Measurements from ENCODE around the gene PRR33.

DNA sequence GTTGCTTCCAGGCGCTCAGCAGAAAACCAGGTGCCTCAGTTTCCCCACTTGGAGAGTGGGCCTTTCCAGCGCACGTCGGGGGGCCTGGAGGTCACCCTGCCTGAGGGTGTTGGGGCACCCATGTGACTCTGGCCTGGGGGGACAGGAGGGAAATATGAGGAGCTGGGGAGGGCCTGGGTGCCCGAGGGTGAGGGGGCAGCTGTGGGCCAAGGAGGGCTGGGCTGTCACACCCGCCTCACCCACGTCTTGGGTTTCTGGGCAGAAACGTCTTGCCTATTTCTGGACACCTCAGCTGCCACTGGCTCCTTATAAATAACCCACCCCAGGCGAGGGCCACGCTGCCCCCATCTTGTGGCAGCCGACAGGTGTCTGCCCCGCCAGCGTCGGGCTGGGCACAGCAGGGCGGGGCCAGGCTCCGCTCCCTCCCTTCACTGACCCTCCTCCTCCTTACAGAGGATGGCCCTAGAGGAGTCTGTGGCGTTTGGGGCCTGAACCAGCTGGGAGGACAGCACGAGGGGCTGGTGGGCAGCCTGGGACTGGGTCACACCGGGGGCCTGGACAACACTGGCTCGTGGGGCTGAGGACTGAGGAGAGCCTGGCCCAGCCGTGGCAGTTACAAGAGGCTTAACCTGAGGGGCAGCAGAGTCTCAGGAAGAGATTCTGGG lies 29.3 kb upstream of the PRR33 start:
- TF ChIP-seq, protein P1, sequence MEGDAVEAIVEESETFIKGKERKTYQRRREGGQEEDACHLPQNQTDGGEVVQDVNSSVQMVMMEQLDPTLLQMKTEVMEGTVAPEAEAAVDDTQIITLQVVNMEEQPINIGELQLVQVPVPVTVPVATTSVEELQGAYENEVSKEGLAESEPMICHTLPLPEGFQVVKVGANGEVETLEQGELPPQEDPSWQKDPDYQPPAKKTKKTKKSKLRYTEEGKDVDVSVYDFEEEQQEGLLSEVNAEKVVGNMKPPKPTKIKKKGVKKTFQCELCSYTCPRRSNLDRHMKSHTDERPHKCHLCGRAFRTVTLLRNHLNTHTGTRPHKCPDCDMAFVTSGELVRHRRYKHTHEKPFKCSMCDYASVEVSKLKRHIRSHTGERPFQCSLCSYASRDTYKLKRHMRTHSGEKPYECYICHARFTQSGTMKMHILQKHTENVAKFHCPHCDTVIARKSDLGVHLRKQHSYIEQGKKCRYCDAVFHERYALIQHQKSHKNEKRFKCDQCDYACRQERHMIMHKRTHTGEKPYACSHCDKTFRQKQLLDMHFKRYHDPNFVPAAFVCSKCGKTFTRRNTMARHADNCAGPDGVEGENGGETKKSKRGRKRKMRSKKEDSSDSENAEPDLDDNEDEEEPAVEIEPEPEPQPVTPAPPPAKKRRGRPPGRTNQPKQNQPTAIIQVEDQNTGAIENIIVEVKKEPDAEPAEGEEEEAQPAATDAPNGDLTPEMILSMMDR (IDR thresholded peaks at IDR 0.05): no peak
- TF ChIP-seq EP300 (IDR thresholded peaks at IDR 0.05): no peak
- no peak for TF ChIP-seq POLR2A (IDR thresholded peaks at IDR 0.05)

Measured in sigmoid colon (tissue), 4 donors.